Endothelial cell of umbilical vein (primary cell): ENCODE results near the gene TEX38. TPM values are rescaled to one million over a fixed set of nuclear protein-coding genes. Genes with fewer than 3 reads are reported as not detected.

Experiments used
- BruUV-seq: library from RNA; stranded (reverse); fragments of 400-500 nt; replicated peaks from 2 replicates; lab custom pipeline; 2021; lab: Mats Ljungman, UMichigan
- CTCF ChIA-PET: fragments of 300-600, 350-600 bp; sonication (Branson Sonifier 250); formaldehyde crosslinking; loops from one replicate; lab custom pipeline; 2021; ENCODE audit warnings: antibody characterized with exemption, inconsistent platforms; lab: Charles Lee
- POLR2A ChIA-PET: fragments of 300-600, 350-600 bp; sonication (Branson Sonifier 250); formaldehyde crosslinking; loops from one replicate; lab custom pipeline; 2021; ENCODE audit warnings: antibody characterized with exemption, inconsistent platforms; lab: Charles Lee
- DNase-seq: peaks from one replicate; pipeline ENCODE4 v3.0.0-alpha.2; 2011; ENCODE audit warnings: low read depth, low spot score
- FAIRE-seq: peaks from 2 replicates; lab custom pipeline; 2011; peaks lifted over from hg19 to GRCh38; lab: Jason Lieb, UNC
- H2AFZ ChIP-seq: 2 replicates; pipeline ENCODE4 v1.6.0; 2012; ENCODE audit warnings: low read depth, low read length, control low read depth, inconsistent platforms
- H3K27ac ChIP-seq: 2 replicates; pipeline ENCODE4 v1.5.1; 2011; ENCODE audit warnings: low read depth, mild to moderate bottlenecking, control low read depth, low read length, moderate library complexity; ENCODE audit not compliant: insufficient read depth
- H3K27me3 ChIP-seq, 2 experiments: 2 replicates each; pipeline versions ENCODE4 v1.6.0 to v1.6.1; 2011; ENCODE audit warnings: low read length in 2 of 2, mixed read lengths in 1 of 2; ENCODE audit not compliant: control insufficient read depth in 2 of 2, insufficient read depth in 2 of 2
- H3K36me3 ChIP-seq, 2 experiments: 2 replicates in 1 of 2; 3 replicates in 1 of 2; pipeline ENCODE4 v1.5.1; 2011; ENCODE audit warnings: low read length in 2 of 2, mild to moderate bottlenecking in 1 of 2, moderate library complexity in 1 of 2; ENCODE audit not compliant: control insufficient read depth in 2 of 2, insufficient read depth in 2 of 2; ENCODE audit errors: extremely low read depth in 1 of 2
- H3K4me1 ChIP-seq: 3 replicates; pipeline ENCODE4 v1.5.1; 2011; ENCODE audit warnings: mild to moderate bottlenecking, low read length; ENCODE audit not compliant: control insufficient read depth, insufficient read depth; ENCODE audit errors: extremely low read depth
- H3K4me2 ChIP-seq: 2 replicates; pipeline ENCODE4 v1.6.1; 2011; ENCODE audit warnings: low read length, control low read depth, mixed read lengths; ENCODE audit not compliant: insufficient read depth
- H3K4me3 ChIP-seq, 3 experiments: fragments of 200-600 bp in 1 of 3; sonication (generic), shearing (Covaris generic) in 1 of 3; replicated peaks in 1 of 3; 2 replicates each; pipeline ENCODE4 v1.5.1; 2011 to 2016; ENCODE audit warnings: control low read depth in 3 of 3, low read length in 3 of 3, mild to moderate bottlenecking in 2 of 3, inconsistent platforms in 1 of 3, low read depth in 1 of 3, moderate library complexity in 1 of 3; ENCODE audit not compliant: insufficient read depth in 1 of 3
- H3K79me2 ChIP-seq: 2 replicates; pipeline ENCODE4 v1.6.0; 2012; ENCODE audit warnings: low read length, inconsistent platforms; ENCODE audit not compliant: control insufficient read depth, insufficient read depth
- H3K9ac ChIP-seq: replicated peaks from 2 replicates; pipeline ENCODE3; 2011; ENCODE audit warnings: low read length, control low read depth; ENCODE audit not compliant: insufficient read depth; ENCODE audit errors: extremely low read depth
- H3K9me1 ChIP-seq: replicated peaks from 3 replicates; pipeline ENCODE4 v1.6.0; 2011; ENCODE audit warnings: mild to moderate bottlenecking, low read length; ENCODE audit not compliant: control insufficient read depth, insufficient read depth; ENCODE audit errors: extremely low read depth
- H3K9me3 ChIP-seq: replicated peaks from 2 replicates; pipeline ENCODE4 v1.5.1; 2012; ENCODE audit warnings: low read length, inconsistent platforms; ENCODE audit not compliant: control insufficient read depth, insufficient read depth
- H4K20me1 ChIP-seq: replicated peaks from 2 replicates; pipeline ENCODE3; 2011; ENCODE audit warnings: mild to moderate bottlenecking, low read length; ENCODE audit not compliant: control insufficient read depth, insufficient read depth; ENCODE audit errors: extremely low read depth
- EZH2 ChIP-seq: IDR thresholded peaks from 2 replicates; pipeline ENCODE4 v1.6.1; 2012; ENCODE audit warnings: borderline replicate concordance, low read depth, mild to moderate bottlenecking, moderate library complexity, low read length, inconsistent platforms; ENCODE audit not compliant: severe bottlenecking
- FOS ChIP-seq: IDR thresholded peaks from 2 replicates; pipeline ENCODE4 v1.6.1; 2011; ENCODE audit warnings: mild to moderate bottlenecking, low read length, moderate library complexity, borderline replicate concordance; ENCODE audit not compliant: insufficient read depth
- GATA2 ChIP-seq: IDR thresholded peaks from 2 replicates; pipeline ENCODE4 v1.7.0; 2011; ENCODE audit warnings: low read depth, mild to moderate bottlenecking, moderate library complexity, mixed read lengths, low read length; ENCODE audit not compliant: insufficient read length, insufficient read depth
- JUN ChIP-seq: IDR thresholded peaks from 2 replicates; pipeline ENCODE4 v1.6.1; 2011; ENCODE audit warnings: borderline replicate concordance, low read depth; ENCODE audit not compliant: insufficient read length, insufficient read depth
- MAX ChIP-seq: IDR thresholded peaks from 2 replicates; pipeline ENCODE4 v1.6.1; 2011; ENCODE audit not compliant: insufficient read depth, insufficient read length
- MYC ChIP-seq: IDR thresholded peaks from one replicate; pipeline ENCODE4 v1.6.1; 2011; ENCODE audit warnings: mild to moderate bottlenecking, low read depth, low read length
- POLR2A ChIP-seq: IDR thresholded peaks from 2 replicates; pipeline ENCODE4 v1.6.1; 2012; ENCODE audit warnings: low read depth, mild to moderate bottlenecking, control low read depth, low read length
- POLR2AphosphoS5 ChIP-seq: IDR thresholded peaks from 2 replicates; pipeline ENCODE4 v1.6.1; 2012; ENCODE audit warnings: low read depth, mild to moderate bottlenecking, control low read depth, low read length, moderate library complexity; ENCODE audit not compliant: insufficient read depth
- dilution Hi-C: fragments of 300-500 bp; cut with MboI; formaldehyde crosslinking; loops from one replicate; pipeline ENCODE4 v1.15.0; 2019; ENCODE audit warnings: low sequenced_read_pairs; ENCODE audit not compliant: extremely low pct_ligation_motif_present
- intact Hi-C: fragments of 100-400 bp; cut with micrococcal nuclease; formaldehyde crosslinking; loops from one replicate; pipeline ENCODE4 v1.10.0; 2022
- polyA plus RNA-seq, 4 experiments: library from polyadenylated mRNA; depleted of rRNA in 3 of 4; stranded (reverse) in 3 of 4; unstranded in 1 of 4; fragments of >200 nt; gene quantifications; 2 replicates each; pipeline versions ENCODE4 v1.2.1 to v1.2.3, GENCODE V29; 2011 to 2012; ENCODE audit warnings: missing spikeins in 1 of 4
- total RNA-seq: library from RNA; stranded (reverse); gene quantifications from 2 replicates; pipeline ENCODE4 v1.2.3, GENCODE V29; 2021
- TF ChIP-seq, protein P1 (sequence below), 2 donors: IDR thresholded peaks; 1 replicate in 1 of 2; 2 replicates in 1 of 2; pipeline ENCODE4 v1.5.1; 2011; ENCODE audit warnings: low read length in 2 of 2, mild to moderate bottlenecking in 2 of 2, moderate library complexity in 2 of 2, control low read depth in 1 of 2, inconsistent platforms in 1 of 2, low read depth in 1 of 2; ENCODE audit not compliant: insufficient read depth in 1 of 2; ENCODE audit errors: extremely low read depth in 1 of 2

Gene TEX38
- total and polyA plus RNA-seq, 2 donors (not counting 3 experiments of a cell fraction or from before 2014, with no cell fraction given): not detected

DNA sequence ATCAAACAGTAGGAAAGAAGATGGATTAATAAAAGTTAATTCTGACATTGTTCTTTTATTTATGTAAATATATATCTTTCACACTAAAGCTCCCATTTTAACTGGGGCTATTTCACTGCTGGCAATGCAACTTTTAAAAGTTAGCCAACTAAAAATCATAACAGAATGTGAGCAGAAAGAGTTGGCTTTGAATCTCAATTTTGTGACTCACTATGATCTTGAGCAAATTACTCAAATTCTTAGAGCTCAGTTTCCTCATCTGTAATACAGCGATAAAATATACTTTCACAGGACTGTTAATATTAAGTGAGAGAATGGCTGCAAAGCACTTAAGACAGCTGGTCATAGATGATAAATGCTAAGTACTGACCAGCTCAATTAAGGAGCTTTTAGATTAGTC lies 36.5 kb downstream of the TEX38 start:
- Histone ChIP-seq H3K27me3 (no peaks in the 10 kb centered on the region), H4K20me1 (no peaks in the 10 kb centered on the region), H2AFZ (no peak overlapping the region), H3K9me3 (no peaks in the 10 kb centered on the region), H3K9me1 (no peaks in the 10 kb centered on the region), H3K36me3 (peaks cover 17 to 22% of the 10 kb centered on the region in 2 experiments), H3K79me2 (no peaks in the 10 kb centered on the region), H3K4me1 (no peaks in the 10 kb centered on the region), H3K9ac (no peak overlapping the region), H3K4me3 (no peak overlapping the region), H3K27ac (no peak overlapping the region), H3K4me2 (no peak overlapping the region)
- no TSS peak for BruUV-seq
- dilution Hi-C loops: no loop called here
- ChIA-PET CTCF (interaction anchor here (1.5 kb wide), 1 partner anchor 86 kb away, joined by 3 read pairs; no protein-coding TSS in a partner anchor), POLR2A (no interaction called here)
- DNase-seq: no peak
- no peak for TF ChIP-seq GATA2
- no peak for TF ChIP-seq MYC
- TF ChIP-seq POLR2A: no peak
- TF ChIP-seq FOS: no peak
- no peak for TF ChIP-seq POLR2AphosphoS5
- TF ChIP-seq, protein P1, sequence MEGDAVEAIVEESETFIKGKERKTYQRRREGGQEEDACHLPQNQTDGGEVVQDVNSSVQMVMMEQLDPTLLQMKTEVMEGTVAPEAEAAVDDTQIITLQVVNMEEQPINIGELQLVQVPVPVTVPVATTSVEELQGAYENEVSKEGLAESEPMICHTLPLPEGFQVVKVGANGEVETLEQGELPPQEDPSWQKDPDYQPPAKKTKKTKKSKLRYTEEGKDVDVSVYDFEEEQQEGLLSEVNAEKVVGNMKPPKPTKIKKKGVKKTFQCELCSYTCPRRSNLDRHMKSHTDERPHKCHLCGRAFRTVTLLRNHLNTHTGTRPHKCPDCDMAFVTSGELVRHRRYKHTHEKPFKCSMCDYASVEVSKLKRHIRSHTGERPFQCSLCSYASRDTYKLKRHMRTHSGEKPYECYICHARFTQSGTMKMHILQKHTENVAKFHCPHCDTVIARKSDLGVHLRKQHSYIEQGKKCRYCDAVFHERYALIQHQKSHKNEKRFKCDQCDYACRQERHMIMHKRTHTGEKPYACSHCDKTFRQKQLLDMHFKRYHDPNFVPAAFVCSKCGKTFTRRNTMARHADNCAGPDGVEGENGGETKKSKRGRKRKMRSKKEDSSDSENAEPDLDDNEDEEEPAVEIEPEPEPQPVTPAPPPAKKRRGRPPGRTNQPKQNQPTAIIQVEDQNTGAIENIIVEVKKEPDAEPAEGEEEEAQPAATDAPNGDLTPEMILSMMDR (IDR thresholded peaks at IDR 0.05; ENCODE audit: extremely low read depth in 1 of 2, insufficient read depth in 1 of 2, low read depth in 1 of 2, low read length in 2 of 2): no peak
- no peak for TF ChIP-seq MAX
- TF ChIP-seq EZH2: no peak
- TF ChIP-seq JUN: no peak
- intact Hi-C loops: no loop called here
- FAIRE-seq: no peak
